Liver (tissue), 9 donors: ENCODE data around the gene BLVRA. TPM values are rescaled to one million over a fixed set of nuclear protein-coding genes. Genes with fewer than 3 reads are reported as not detected.
"Not testable (repeated sequence)": the region's sequence is repeated elsewhere in the genome, so short reads cannot be mapped to it uniquely, and the experiment has no call there.

Source experiments
- DNase-seq: peaks from one replicate; pipeline ENCODE4 v3.0.0-alpha.2; 2017; ENCODE audit warnings: low spot score
- H3K27ac ChIP-seq, 2 donors: one replicate each; pipeline ENCODE4 v1.7.0; 2013; ENCODE audit warnings: inconsistent platforms in 2 of 2, low read length in 2 of 2, control low read depth in 1 of 2, low read depth in 1 of 2, mild to moderate bottlenecking in 1 of 2
- H3K27me3 ChIP-seq, 4 donors: one replicate each; pipeline versions ENCODE4 v1.6.1 to v1.7.0; 2013; ENCODE audit warnings: low read length in 3 of 4, inconsistent platforms in 1 of 4, mild to moderate bottlenecking in 1 of 4, moderate library complexity in 1 of 4; ENCODE audit not compliant: control insufficient read depth in 4 of 4, insufficient read depth in 4 of 4
- H3K36me3 ChIP-seq, 4 donors: one replicate each; pipeline versions ENCODE4 v1.6.1 to v1.7.0; 2013; ENCODE audit warnings: low read length in 3 of 4, mild to moderate bottlenecking in 3 of 4, low read depth in 1 of 4, moderate library complexity in 1 of 4; ENCODE audit not compliant: control insufficient read depth in 4 of 4, insufficient read depth in 3 of 4
- H3K4me1 ChIP-seq, 4 donors: one replicate each; pipeline versions ENCODE4 v1.6.1 to v1.7.0; 2013; ENCODE audit warnings: low read length in 3 of 4, mild to moderate bottlenecking in 3 of 4, moderate library complexity in 1 of 4; ENCODE audit not compliant: control insufficient read depth in 4 of 4, insufficient read depth in 4 of 4
- H3K4me3 ChIP-seq, 3 donors: one replicate each; pipeline versions ENCODE4 v1.6.1 to v1.7.0; 2013; ENCODE audit warnings: low read length in 3 of 3, control low read depth in 1 of 3, low read depth in 1 of 3, mild to moderate bottlenecking in 1 of 3
- H3K9ac ChIP-seq, 2 donors: one replicate each; pipeline ENCODE4 v1.7.0; 2013; ENCODE audit warnings: low read length in 2 of 2, mild to moderate bottlenecking in 2 of 2, moderate library complexity in 2 of 2, control low read depth in 1 of 2, low read depth in 1 of 2
- H3K9me3 ChIP-seq, 4 donors: one replicate each; pipeline versions ENCODE4 v1.6.1 to v1.7.0; 2013; ENCODE audit warnings: low read length in 3 of 4; ENCODE audit not compliant: control insufficient read depth in 4 of 4
- FOXA1 ChIP-seq: IDR thresholded peaks from 2 replicates; pipeline ENCODE4 v1.6.1; 2016; ENCODE audit warnings: antibody characterized with exemption
- HNF4A ChIP-seq, 2 donors: conservative IDR thresholded peaks; 2 replicates each; pipeline ENCODE4 v1.6.1; 2016; ENCODE audit warnings: antibody characterized with exemption in 2 of 2, mild to moderate bottlenecking in 2 of 2
- JUND ChIP-seq, 2 donors: IDR thresholded peaks; 2 replicates each; pipeline ENCODE4 v1.6.1; 2016; ENCODE audit warnings: antibody characterized with exemption in 2 of 2
- MAX ChIP-seq: IDR thresholded peaks from 2 replicates; pipeline ENCODE4 v1.6.1; 2016; ENCODE audit warnings: antibody characterized with exemption
- NR2F2 ChIP-seq: IDR thresholded peaks from 2 replicates; pipeline ENCODE4 v1.6.1; 2016; ENCODE audit warnings: antibody characterized with exemption
- RXRA ChIP-seq, 2 donors: IDR thresholded peaks; 2 replicates each; pipeline ENCODE4 v1.6.1; 2017 to 2018; ENCODE audit warnings: antibody characterized with exemption in 2 of 2, mild to moderate bottlenecking in 1 of 2
- YY1 ChIP-seq: IDR thresholded peaks from 2 replicates; pipeline ENCODE4 v1.6.1; 2016; ENCODE audit warnings: antibody characterized with exemption, mild to moderate bottlenecking
- WGBS: extraction: QIAGEN DNeasy Blood & Tissue Kit; methylation state at CpG from one replicate; pipeline ENCODE4 v1.1.7; 2013; 5-methylcytosine and 5-hydroxymethylcytosine counted together
- polyA plus RNA-seq, 2 donors: library from polyadenylated mRNA; stranded (reverse) in 1 of 2; unstranded in 1 of 2; fragments of 200-250 nt in 1 of 2; fragments of >200 nt in 1 of 2; fragmentation: Nextera tagmentation in 1 of 2; extraction: Ambion mirVana in 1 of 2; gene quantifications; one replicate each; pipeline versions ENCODE4 v1.2.1 to v1.2.3, GENCODE V29; 2013 to 2015
- total RNA-seq, 2 donors: library from RNA; depleted of rRNA; stranded (reverse); fragments of >200 nt; gene quantifications; one replicate each; pipeline ENCODE4 v1.2.3, GENCODE V29; 2014
- TF ChIP-seq, protein P1 (sequence below): IDR thresholded peaks from 2 replicates; pipeline ENCODE4 v1.6.1; 2016; ENCODE audit warnings: antibody characterized with exemption
- TF ChIP-seq, protein P2 (sequence below): fragments of 150-350 bp; IDR thresholded peaks from 2 replicates; pipeline ENCODE4 v1.5.1; 2017; ENCODE audit warnings: improper control_type of control experiment, low read depth, low read length; ENCODE audit not compliant: missing input control
- TF ChIP-seq, protein P3 (sequence below): IDR thresholded peaks from 2 replicates; pipeline ENCODE4 v1.6.1; 2016; ENCODE audit warnings: antibody characterized with exemption
- donor health status: healthy.
- donor health status: healthy.
- donor health status: healthy.
- donor health status: healthy.
- donor health status: healthy.

The BLVRA gene
- total and polyA plus RNA-seq, 4 donors, result 5.1 to 23.5 (median 6.8) TPM

- no peak for DNase-seq
- no peak overlapping the region for H3K9ac ChIP-seq
- no peak overlapping the region for H3K4me3 ChIP-seq
- no peaks in the 10 kb centered on the region for H3K27me3 ChIP-seq
- H3K4me1 ChIP-seq, result peaks cover 0 to 3% (median 0%) of the 10 kb centered on the region in 4 donors
- H3K36me3 ChIP-seq, result no peaks in the 10 kb centered on the region
- no peak overlapping the region for H3K27ac ChIP-seq
- 94% methylated on average over 5 of the region's 5 CpGs for WGBS
- no peak for TF ChIP-seq MAX
- no peaks in the 10 kb centered on the region for H3K9me3 ChIP-seq
These were observed 25.6 kb downstream of the BLVRA start for GRCh38 chr7:43784030-43784584.

DNA sequence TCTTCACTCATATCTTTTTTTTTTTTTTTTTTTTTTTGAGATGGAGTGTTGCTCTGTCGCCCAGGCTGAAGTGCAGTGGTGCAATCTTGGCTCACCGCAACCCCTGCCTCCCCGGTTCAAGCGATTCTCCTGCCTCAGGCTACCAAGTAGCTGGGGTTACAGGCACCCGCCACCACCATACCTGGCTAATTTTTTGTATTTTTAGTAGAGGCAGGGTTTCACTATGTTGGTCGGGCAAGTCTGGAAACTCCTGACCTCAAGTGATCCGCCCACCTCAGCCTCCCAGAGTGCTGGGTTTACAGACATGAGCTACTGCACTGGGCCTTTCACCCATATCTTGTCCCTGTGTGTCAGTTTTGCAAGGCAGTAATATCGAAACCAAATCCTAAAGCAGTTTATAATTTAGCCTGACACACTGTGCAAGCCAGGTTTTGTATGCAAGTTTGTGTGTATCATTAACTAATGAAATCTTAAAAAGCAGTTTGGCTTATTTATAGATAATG is 26.2 kb downstream of the BLVRA start:
- not testable (repeated sequence) for H3K36me3 ChIP-seq, H3K4me3 ChIP-seq, H3K9ac ChIP-seq, H3K9me3 ChIP-seq, H3K4me1 ChIP-seq, DNase-seq, H3K27me3 ChIP-seq, H3K27ac ChIP-seq
- 84% methylated on average over 8 of the region's 8 CpGs for WGBS

GRCh38 chr7:43785420-43785819 is 26.9 kb downstream of the BLVRA start:
- TF ChIP-seq, protein P1, sequence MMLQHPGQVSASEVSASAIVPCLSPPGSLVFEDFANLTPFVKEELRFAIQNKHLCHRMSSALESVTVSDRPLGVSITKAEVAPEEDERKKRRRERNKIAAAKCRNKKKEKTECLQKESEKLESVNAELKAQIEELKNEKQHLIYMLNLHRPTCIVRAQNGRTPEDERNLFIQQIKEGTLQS, result no peak
- TF ChIP-seq, protein P2, sequence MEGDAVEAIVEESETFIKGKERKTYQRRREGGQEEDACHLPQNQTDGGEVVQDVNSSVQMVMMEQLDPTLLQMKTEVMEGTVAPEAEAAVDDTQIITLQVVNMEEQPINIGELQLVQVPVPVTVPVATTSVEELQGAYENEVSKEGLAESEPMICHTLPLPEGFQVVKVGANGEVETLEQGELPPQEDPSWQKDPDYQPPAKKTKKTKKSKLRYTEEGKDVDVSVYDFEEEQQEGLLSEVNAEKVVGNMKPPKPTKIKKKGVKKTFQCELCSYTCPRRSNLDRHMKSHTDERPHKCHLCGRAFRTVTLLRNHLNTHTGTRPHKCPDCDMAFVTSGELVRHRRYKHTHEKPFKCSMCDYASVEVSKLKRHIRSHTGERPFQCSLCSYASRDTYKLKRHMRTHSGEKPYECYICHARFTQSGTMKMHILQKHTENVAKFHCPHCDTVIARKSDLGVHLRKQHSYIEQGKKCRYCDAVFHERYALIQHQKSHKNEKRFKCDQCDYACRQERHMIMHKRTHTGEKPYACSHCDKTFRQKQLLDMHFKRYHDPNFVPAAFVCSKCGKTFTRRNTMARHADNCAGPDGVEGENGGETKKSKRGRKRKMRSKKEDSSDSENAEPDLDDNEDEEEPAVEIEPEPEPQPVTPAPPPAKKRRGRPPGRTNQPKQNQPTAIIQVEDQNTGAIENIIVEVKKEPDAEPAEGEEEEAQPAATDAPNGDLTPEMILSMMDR, result no peak
- TF ChIP-seq, protein P3, sequence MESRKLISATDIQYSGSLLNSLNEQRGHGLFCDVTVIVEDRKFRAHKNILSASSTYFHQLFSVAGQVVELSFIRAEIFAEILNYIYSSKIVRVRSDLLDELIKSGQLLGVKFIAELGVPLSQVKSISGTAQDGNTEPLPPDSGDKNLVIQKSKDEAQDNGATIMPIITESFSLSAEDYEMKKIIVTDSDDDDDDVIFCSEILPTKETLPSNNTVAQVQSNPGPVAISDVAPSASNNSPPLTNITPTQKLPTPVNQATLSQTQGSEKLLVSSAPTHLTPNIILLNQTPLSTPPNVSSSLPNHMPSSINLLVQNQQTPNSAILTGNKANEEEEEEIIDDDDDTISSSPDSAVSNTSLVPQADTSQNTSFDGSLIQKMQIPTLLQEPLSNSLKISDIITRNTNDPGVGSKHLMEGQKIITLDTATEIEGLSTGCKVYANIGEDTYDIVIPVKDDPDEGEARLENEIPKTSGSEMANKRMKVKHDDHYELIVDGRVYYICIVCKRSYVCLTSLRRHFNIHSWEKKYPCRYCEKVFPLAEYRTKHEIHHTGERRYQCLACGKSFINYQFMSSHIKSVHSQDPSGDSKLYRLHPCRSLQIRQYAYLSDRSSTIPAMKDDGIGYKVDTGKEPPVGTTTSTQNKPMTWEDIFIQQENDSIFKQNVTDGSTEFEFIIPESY, result no peak
- no peak for TF ChIP-seq NR2F2
- Histone ChIP-seq H3K4me3 (no peak overlapping the region), H3K36me3 (no peaks in the 10 kb centered on the region), H3K4me1 (peaks cover 0 to 3% (median 0%) of the 10 kb centered on the region in 4 donors), H3K9ac (no peak overlapping the region), H3K27ac (no peak overlapping the region), H3K9me3 (no peaks in the 10 kb centered on the region), H3K27me3 (no peaks in the 10 kb centered on the region)
- 82% methylated on average over 2 of the region's 2 CpGs for WGBS
- DNase-seq, result no peak

DNA sequence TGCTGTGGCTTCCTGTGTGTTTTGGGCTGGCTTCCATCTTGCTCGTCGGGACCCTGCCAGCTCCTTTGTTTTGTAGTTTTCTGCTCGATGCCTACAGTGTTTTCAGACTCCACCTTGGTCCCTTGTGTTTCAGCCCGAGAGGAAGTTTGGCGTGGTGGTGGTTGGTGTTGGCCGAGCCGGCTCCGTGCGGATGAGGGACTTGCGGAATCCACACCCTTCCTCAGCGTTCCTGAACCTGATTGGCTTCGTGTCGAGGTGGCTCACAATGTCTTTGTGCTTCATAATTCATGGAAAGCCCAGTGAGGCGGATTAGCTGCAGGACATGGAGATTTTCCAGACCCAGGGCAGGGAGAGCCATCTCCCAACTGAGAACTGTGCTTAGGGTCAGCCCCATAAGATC is 29.3 kb downstream of the BLVRA start:
- Histone ChIP-seq H3K4me3 (no peak overlapping the region), H3K36me3 (peaks cover 0 to 2% (median 0%) of the 10 kb centered on the region in 4 donors), H3K27me3 (no peaks in the 10 kb centered on the region), H3K9me3 (no peaks in the 10 kb centered on the region), H3K4me1 (no peaks in the 10 kb centered on the region), H3K9ac (no peak overlapping the region), H3K27ac (no peak overlapping the region)
- 93% methylated on average over 14 of the region's 14 CpGs for WGBS
- TF ChIP-seq HNF4A (conservative IDR thresholded peaks at IDR 0.05) (no peak), MAX (no peak), JUND (IDR thresholded peaks at IDR 0.05) (no peak), FOXA1 (no peak), YY1 (no peak), RXRA (IDR thresholded peaks at IDR 0.05) (no peak)
- DNase-seq, result no peak
